Activated CD8-positive, alpha-beta memory T cell treated with anti-CD3 and anti-CD28 coated beads for 4 hours (primary cell): ENCODE measurements around the gene CMSS1.
"Not testable (repeated sequence)": the region's sequence is repeated elsewhere in the genome, so short reads cannot be mapped to it uniquely, and the experiment has no call there.

Experiments
- DNase-seq, 2 donors: peaks; one replicate each; pipeline ENCODE4 v3.0.0-alpha.2; 2020; ENCODE audit warnings: low read depth in 2 of 2

The CMSS1 gene

DNA sequence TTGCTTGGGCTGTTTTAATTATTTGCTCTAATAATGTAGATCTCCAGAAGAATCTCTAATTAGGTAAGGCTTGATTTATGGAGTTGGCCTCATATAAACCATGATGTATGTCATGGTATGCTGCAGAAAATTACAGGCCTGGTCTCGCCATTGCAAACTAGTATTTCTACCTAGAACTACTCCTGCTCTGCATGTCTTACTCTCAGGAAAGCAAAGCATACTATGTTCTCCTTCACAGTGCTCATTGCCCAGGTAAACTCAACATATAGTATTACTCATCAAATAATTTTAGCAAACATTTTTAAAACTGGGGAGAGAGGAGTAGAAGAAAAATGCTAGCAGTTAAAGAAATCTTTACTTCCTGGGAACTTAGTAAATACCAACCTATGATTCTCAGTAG lies 205.9 kb downstream of the CMSS1 start:
- DNase-seq: no peak

GRCh38 chr3:100024520-100025303 lies 207.1 kb downstream of the CMSS1 start:
- no peak for DNase-seq

DNA sequence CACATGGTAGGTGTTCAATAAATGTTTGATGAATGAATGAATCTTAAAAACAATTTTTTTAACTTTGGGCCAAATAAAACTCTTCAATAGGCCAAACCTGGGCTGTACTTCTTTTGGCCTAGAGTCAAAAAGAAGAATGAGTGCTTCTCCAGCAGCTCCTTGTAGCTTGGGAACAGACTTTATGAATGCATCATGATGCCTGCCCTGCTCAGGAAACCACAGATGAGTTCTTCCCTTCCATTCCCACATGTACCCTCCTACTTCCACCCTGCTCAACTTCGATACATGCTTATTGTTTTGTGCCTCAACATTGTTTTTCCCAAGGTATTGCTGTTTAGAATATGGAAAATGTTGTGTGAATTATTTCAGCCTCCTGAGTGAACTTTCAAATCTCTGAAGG lies 209.7 kb downstream of the CMSS1 start:
- DNase-seq: no peak

DNA sequence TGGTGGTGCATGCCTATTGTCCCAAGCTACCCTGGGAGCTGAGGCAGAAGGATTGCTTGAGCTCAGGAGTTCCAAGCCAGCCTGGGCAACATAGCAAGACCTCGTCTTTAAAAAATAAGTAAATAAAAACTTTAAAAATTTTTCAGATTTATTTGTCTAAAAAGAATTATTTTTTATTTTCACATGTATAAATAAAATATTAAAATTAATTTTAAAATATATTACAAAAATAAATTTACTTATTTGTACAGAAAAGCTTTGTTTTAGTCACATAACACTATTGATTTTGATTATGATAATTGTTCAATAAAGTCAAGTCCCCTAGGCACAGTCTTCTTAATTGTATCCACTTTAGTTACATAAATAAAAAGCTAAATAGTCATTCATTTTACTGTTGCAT lies 211.4 kb downstream of the CMSS1 start:
- DNase-seq: no peak

- DNase-seq: no peak
These were observed 212.0 kb downstream of the CMSS1 start for GRCh38 chr3:100029689-100030088.

DNA sequence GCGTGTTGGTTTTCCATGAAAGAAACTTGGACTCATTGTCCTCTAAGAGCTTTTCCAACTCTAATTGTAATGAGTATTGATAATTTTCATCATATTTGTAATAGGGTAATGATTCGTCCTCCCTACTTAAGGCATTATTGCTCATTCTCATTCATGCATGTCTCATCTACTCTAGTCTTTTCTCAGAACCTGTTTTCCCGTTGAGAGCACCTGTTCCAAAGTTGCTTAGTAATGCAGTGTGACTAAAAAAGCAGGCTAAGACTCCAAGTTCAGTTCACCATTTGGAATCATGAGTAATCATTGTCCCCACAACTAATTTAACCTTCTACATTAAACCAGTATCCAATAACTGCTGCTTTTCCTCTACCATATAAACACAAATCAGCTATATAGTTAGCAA lies 212.7 kb downstream of the CMSS1 start:
- DNase-seq: no peak

GRCh38 chr3:100030914-100031425 lies 213.3 kb downstream of the CMSS1 start:
- DNase-seq: no peak

DNA sequence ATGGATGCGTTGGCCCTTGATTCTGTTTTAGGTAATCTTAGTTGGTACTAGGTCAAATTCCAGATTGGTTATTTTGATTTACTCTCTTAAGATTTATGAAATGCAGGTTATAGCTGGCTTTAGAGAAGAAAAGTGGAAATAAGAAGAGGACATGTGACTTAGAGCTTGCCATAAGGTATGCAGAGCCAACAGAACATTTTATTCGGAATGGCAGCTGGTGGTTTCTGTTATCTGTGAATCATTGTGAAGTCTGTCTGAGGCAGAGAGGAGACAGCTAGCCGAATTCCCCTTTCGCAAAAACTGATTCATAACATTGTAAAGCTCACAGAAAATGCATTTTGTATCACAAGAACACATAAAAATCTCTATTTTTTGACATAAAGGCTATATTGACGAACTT lies 214.6 kb downstream of the CMSS1 start:
- DNase-seq: no peak

DNA sequence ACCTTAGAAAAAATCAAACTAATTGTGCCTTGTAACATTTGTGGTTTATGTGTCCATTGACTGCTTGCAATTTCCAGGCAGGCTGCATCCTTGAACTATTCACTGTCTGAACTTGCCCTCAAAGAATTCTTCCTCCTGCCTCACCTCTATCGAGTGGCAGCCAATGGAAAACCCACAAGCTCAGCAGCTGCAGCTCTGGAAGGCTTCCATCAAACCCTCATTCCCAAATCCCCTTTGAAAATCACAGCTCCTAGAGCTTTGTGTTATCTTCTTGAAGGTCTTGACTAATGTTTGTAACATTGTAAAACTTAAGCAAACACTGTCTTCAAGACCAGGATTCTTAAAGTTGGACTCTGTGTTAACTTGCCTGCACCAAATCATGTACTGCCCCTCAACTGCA lies 215.5 kb downstream of the CMSS1 start:
- DNase-seq: no peak

DNA sequence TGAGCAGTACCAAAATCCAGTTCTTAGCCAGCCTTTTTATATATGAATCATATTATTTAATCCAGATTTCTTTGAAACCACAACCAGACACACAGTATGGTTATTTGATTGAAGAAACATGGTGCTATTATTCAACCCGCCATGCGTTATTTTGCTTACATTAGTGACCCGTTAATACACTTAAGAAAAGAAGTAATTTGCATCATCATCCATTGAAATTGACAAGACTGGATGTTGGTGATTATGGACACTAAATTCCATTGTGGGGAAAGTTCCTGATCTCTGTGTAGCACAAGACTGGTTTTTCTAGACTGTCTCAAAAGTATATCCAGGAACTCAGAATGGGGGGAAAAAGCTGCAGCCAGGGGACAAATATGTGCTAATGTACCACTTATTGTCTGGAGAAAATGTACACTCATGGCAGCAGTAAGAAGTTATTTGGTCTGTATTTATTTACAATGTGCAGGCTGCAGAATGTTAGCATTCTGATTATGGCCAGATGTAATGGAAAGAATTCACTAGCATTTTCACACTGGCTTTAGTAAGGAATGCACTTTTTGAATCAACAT lies 216.3 kb downstream of the CMSS1 start:
- no peak for DNase-seq

GRCh38 chr3:100039075-100039474 lies 221.4 kb downstream of the CMSS1 start:
- DNase-seq: no peak

DNA sequence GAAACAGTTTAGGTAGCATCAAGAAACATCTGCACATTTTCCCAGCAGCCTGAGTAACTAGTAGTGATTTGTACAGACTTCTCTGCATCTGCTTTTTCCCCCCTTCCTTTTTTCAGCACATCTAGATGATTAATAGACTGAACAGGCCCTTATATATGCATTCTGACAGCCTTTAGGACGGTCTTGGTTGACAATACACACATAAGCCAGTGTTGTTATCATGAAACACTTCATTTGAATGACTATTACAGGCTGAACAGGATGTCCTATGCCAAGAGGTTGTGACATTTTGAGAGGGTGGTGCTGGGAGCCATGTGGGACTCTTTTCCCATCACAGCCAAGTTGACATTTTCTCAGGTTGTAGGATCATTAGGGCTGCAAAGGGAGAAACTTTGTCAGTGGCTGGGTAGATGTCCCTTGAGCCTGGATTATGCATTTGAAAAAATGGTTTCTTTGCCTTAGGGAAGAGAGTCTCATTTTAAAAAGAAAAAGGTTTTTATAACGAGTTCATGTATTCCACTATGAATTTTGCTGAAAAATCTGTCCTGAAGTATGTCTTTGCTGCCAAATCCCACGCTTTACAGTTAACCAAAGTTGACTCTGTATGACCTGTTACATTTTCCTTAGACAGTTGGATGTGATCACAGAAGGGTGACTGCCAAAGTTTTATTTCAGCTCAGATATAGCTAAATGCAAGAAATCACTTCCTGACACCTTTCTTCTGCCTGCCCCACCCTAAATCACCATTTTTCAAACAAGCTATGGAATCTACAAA lies 223.0 kb downstream of the CMSS1 start:
- no peak for DNase-seq

DNA sequence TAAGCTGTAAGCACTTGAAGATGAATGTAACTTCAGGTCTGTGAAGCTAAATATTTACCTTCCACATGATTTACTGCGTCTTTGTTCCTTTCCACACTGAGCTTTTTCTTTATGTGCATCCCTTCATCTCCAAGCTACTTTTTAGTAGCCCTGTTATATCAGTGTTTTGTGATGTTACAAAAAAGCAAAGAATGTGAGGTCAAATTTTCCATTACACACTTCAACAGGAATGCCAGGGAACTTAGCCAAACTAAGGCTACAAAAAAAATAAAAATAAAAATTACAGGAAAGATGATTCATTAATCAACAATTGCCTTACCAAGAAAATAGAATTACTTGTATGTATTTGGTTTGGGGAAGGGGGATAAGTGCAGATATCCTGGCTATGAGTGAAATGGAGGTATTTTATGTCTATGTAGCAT lies 223.7 kb downstream of the CMSS1 start:
- no peak for DNase-seq

DNA sequence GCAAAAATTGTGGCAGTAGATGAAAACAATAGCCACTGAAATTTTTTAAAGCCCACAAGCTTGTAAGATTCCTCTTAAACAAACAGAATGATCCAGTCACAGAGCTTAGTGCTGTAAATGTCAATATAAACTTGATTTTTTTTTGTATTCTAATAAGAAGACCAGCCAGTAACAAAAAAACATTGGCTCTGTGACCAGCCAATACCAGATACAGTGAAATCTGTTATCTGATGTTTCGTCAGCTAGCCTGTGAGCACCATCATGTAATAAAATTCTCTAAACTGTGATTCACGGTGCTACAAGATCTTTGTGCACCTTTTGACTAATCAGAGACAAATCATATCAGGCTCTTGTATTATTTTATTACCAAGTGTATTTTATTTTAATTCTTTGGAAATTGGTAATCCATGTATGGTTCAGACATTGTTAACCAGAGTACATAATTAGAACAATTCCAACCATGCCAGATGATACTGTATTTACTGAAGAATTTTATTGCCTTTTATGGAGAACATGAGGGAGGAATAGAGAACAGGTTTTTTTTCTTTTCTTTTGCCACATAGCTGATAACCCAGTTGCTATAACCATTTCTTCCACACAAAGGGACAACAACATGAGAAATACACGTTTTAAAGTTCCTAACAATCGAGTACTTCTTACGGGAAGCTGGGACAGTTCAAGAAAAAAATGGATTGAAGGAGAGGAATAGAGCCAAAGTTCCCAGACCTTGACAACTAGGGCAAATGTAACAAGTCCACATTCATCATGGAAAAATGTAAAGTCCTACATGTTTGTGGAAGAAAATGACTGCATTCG lies 224.7 kb downstream of the CMSS1 start:
- DNase-seq: no peak

DNA sequence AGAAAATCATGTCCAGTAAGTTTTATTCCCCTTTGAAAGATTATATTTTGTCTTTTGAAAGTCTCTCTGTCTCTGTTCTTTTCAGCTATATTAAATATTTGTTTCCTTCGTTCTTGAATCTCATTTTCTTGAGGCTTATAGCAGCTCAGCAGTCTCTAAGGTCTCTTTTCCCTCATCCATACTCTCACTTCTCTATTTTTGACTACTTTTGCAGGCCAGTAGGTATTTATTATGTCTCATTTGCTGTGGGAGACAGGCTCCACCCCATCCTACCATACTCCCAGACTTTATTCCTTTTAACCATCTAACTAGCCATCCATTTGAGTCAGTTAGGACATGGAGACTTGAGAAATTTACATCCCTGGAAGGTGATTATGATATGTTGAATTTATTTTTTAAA lies 225.6 kb downstream of the CMSS1 start:
- DNase-seq: no peak

DNA sequence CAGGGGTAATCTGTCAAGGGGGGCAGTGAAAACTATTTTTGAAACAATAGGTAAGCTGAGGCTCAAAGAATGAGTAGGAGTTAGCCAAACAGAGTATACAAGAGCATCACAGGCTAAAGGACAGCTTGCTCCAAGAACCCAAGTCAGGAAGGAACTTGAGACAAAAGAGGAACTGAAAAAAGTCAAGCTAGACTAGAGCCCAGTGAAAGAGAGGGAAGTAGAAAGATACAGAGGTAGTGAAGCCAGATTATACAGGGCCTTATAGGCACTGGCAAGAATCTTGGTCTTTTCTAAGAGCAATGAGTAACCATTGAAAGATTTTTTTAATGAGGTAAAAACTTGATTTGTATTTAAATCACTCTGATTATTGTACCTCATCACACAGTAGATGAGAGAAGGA lies 226.7 kb downstream of the CMSS1 start:
- DNase-seq: no peak

- no peak for DNase-seq
These were observed 228.0 kb downstream of the CMSS1 start for GRCh38 chr3:100045696-100046095.

- no peak for DNase-seq
These were observed 229.3 kb downstream of the CMSS1 start for GRCh38 chr3:100046986-100047385.

DNA sequence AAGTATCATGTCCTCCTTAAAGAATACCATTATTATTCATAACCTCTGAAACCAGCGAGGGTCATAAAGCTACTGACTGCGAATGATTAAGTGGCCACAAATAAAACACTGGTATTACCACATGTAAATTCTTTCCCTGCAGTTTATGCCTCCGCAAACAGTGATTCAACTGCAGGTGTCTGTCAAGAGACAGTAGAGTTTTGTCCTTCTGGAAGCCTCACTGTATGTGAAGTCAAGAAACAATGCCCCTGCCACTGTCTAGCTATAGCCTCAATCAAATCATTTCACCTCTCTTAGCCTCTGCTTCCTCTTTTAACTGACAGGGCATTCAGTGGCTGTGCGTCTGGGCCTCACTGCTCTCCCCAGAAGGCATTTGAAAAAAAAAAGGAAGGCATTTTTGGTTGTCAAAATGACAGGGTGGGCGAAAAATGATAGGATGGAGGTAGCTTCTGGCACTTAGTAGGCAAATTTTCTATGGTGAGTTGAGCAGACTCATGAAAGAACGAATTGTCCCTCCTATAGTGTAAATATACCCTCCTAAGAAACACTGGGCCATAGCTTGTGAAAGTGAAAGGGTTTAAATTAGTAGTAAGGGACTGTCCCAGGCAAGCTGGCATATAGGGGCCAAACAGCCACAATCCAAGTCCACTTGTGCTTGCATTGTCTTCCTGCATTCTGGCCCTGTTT lies 229.9 kb downstream of the CMSS1 start:
- no peak for DNase-seq

DNA sequence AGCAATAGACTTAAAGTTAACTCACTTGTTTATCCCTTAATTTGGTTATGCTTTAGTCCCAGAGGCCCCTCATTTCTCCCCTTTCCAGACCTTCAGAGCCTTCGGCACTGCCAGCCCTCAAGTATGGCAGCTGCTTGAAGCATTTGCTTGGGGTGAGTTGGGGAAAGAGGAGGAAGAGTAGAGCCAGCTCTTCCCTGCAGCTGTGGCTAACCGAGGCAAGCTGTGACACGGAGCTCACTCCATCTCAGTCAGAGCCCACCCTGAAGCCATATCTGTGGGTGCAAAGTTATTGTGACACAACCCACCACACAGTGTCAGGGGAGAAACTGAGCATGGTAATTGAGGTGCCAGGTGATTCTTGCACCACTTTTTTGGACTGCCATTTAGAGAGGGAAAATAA lies 230.6 kb downstream of the CMSS1 start:
- DNase-seq: no peak

- DNase-seq: not testable (repeated sequence)
These were observed 233.9 kb downstream of the CMSS1 start for GRCh38 chr3:100051513-100051912.
